GM10847 (cell line): ENCODE measurements around the gene FAM241B.

Source experiments
- POLR2A ChIP-seq: IDR thresholded peaks from 2 replicates; pipeline ENCODE4 v1.6.1; 2011; ENCODE audit not compliant: insufficient read length; ENCODE audit errors: extremely low read depth

FAM241B gene

GRCh38 chr10:69642747-69643146 lies 12.7 kb downstream of the FAM241B start:
- TF ChIP-seq POLR2A: no peak

- TF ChIP-seq POLR2A: no peak
Measured at GRCh38 chr10:69643779-69644657, 14.0 kb downstream of the FAM241B start.

- TF ChIP-seq POLR2A: no peak
Measured at GRCh38 chr10:69644658-69645295, 14.7 kb downstream of the FAM241B start.

- TF ChIP-seq POLR2A: no peak
Measured at GRCh38 chr10:69645296-69646184, 15.5 kb downstream of the FAM241B start.

- no peak for TF ChIP-seq POLR2A
Measured at GRCh38 chr10:69646185-69647060, 16.4 kb downstream of the FAM241B start.

GRCh38 chr10:69647126-69647525 lies 17.1 kb downstream of the FAM241B start:
- no peak for TF ChIP-seq POLR2A

- no peak for TF ChIP-seq POLR2A
Measured at GRCh38 chr10:69647819-69648218, 17.8 kb downstream of the FAM241B start.

GRCh38 chr10:69648461-69648860 lies 18.4 kb downstream of the FAM241B start:
- no peak for TF ChIP-seq POLR2A

GRCh38 chr10:69649786-69650550 lies 19.9 kb downstream of the FAM241B start:
- TF ChIP-seq POLR2A: no peak

GRCh38 chr10:69650589-69651261 lies 20.7 kb downstream of the FAM241B start:
- TF ChIP-seq POLR2A: no peak

- no peak for TF ChIP-seq POLR2A
Measured at GRCh38 chr10:69651362-69651761, 21.3 kb downstream of the FAM241B start.

- TF ChIP-seq POLR2A: no peak
Measured at GRCh38 chr10:69652111-69652856, 22.2 kb downstream of the FAM241B start.

GRCh38 chr10:69652857-69653199 lies 22.8 kb downstream of the FAM241B start:
- no peak for TF ChIP-seq POLR2A
